WI38 (cell line): ENCODE data around the gene MMUT.

Source experiments
- H3K4me3 ChIP-seq: 2 replicates; pipeline ENCODE4 v1.5.1; 2011; ENCODE audit warnings: low read depth, mild to moderate bottlenecking, control low read depth, low read length
- CTCF ChIP-seq: IDR thresholded peaks from 2 replicates; pipeline ENCODE4 v1.5.1; 2012; ENCODE audit warnings: low read depth, mild to moderate bottlenecking, control low read depth, low read length

Gene MMUT

GRCh38 chr6:49384904-49385303, 78.1 kb downstream of the MMUT start:
- no peak for TF ChIP-seq CTCF
- no peak overlapping the region for H3K4me3 ChIP-seq
